Measurements from ENCODE around the gene CACNA2D4.

CACNA2D4 gene

DNA sequence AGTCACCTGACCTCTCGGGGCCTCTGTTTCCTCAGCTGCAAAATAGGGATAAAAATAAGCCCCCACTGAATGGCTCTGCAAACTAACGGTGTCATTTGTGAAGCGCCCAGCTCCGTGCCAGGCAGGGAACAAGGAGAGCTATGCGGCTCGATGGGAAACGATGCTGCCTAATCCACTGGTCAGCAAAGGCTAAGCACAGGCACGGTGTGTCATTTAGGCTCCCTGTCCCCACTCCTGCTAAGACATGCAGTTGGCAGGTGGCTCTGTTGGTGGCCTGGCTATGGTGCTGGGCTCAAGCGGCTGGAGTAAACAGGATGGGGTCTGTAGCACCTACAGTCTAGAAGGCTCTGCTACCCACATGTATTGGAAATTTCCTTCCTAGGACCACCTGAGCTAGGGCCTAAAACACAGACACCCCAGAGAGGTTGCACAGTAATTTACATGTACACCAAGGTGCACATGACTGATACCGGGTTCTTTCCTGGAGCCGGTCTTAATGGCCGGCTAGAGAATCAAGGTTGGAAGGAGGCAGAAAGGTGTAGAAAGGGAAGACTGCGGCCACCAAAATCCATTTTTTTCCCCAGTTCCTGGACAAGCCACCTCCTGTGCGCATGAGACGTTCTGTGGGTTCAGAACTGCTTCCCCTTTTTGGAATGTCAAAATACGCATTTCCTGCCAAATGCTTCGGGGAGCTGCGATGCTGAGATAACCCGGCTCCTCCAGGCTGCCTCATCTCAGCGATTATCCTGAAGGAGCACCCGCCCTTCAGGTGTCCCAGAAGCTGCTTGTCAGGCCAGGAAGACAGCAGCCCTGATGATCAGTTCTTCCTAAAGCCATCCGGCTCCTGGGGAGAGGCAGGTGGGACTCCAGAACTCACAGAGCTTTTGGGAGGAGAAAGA is 1.0 kb downstream of the CACNA2D4 start:
- DNase-seq: no peak

DNA sequence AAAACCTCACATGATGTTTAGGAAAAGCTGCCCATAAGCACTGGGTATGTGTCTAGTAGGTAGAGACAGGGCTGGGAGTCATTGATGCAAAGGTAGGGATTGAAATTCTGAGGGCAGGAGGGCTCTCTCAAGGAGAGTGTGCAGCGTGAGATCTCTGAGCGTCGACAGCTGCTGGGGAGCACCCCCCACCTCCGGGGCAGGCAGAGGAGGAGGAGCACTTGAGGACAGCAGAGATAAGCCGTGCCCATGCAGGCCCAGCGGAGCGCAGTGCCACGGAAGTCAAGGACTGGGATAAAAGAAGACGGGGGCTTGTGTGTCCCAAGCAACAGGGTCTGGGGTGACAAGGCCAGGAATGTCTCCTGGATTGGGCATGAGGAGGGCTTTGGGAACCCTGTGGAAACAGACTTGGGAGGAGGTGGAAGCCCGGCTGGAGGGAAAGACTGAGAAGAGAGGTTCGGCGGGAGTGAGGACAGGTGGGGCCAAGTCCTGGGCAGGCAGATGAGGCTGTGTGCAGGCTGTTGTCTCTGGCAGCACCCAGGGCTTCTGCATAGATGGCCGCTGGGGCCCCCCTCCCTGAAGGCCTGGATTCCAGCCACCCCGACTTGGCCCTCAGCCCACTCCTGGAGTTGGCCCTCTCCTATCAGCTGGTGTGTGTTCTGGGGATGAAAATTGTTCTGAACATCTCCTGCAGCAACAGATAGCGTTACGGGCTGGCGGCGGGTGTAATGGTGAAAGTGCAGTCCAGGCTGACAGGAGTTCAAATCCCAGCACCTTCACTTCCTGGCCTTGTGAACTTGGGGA is 1.9 kb downstream of the CACNA2D4 start:
- no peak for DNase-seq

DNA sequence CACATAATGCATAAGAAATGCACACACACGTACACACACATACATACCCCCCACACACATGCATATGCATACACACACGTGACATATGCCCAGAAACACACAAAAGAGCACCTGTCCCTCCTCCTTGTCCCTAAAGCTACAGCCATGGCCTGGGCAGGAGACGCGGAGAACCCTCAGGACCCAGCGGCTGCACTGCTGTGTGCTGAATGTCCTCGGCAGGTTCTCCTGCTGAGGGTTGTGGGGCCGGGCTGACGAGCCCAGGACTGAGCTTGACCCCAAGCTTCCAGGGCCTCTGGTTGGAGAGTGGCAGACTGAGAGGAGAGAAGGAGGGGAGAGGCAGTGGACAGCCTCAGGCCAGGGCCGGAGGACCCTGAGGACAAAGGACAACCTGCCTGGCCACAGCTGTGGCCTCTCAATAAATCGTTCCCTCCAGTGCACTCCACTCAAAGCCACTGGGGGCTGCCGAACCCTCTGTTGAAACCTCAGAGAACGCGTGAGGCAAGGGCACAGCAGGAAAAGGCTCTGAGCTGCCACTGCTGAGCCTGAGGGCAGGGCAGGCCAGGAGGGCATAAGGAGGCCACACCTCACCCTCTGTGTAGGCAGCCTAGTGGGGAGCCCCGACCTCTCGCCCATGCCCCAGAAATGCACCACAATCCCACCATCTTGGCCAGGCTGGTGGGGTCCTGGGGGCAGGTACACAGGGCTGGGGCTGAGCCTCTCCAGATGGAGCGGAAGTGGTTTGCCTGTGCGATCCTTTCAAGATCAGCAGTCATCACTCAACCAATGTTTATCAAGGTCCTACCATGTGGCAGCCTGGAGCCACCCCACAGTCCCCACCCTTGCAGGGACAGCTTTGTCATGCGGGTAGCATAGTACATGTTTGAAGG is 3.1 kb downstream of the CACNA2D4 start:
- peak in 1 of 2 donors; percentile 26 for DNase-seq

DNA sequence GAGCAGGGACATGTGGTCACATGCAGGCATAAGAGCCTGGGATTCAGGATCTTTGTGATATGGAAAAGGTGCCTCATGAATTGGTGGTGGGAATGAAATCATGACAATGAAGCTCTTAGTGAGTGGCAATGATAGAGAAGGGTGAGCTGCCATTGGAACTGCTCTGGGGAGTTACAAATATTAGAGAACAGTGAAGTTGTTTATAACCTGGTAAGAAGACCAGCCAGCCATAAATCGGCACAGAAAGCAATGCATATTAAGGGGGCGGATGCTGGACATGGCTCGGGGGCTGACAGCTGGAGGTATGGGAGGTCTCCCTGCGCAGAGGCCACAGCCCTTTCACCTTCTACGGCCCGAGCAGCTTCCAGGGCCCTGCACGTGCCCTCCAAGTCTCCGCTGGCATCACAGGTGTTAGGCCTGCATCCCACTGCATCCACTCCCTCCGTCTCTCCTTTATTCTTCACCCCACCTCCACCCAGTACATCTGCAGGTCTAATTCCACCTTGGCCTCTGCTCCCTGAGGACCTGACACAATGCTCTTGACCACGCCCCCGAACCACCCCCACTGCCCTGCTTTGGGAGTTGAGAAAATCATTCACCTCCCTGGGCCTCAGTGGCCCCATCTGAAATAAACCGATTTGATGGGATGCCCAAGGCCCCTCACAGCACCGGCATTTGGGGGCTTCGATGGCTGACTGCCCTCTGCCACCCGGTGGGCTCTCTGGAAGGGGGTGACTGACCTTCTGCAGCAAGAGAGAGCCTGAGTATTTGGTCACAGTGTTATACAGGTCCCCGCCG is 4.1 kb downstream of the CACNA2D4 start:
- no peak for DNase-seq

DNA sequence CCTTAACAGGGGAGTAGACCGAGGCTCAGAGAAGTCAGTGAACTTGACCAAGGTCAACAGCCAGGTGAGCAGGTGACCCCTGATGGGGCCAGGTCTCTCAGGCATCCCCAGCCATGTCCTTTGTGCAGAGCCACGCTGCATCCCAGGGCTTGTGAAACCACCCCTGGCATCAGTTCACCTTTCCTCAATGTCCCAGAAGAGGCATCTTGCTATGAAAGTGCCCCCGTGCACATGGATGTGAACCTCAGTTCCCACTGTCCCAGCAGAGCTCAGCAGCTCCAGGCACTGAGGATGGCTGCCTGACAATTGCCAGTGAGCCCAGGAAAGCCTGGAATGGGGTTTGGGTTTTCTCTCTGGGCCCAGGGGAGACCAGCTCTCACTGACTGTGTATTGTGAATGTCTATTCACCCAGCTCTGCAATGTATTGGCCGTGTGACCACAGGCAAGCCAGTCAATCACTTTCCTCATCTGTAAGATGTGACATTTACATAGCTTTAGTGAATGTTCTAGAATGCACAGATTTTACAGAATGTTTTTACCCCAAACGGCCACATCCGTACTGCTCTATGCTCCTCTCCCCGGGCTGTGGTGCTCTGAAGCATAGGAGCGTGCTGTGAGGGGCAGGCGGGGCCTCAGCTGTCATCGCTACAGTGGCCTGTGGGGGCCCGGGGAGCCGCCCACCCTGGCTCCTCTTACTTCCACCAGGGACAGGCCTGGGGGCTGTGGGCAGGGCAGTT is 4.9 kb downstream of the CACNA2D4 start:
- no peak for DNase-seq

DNA sequence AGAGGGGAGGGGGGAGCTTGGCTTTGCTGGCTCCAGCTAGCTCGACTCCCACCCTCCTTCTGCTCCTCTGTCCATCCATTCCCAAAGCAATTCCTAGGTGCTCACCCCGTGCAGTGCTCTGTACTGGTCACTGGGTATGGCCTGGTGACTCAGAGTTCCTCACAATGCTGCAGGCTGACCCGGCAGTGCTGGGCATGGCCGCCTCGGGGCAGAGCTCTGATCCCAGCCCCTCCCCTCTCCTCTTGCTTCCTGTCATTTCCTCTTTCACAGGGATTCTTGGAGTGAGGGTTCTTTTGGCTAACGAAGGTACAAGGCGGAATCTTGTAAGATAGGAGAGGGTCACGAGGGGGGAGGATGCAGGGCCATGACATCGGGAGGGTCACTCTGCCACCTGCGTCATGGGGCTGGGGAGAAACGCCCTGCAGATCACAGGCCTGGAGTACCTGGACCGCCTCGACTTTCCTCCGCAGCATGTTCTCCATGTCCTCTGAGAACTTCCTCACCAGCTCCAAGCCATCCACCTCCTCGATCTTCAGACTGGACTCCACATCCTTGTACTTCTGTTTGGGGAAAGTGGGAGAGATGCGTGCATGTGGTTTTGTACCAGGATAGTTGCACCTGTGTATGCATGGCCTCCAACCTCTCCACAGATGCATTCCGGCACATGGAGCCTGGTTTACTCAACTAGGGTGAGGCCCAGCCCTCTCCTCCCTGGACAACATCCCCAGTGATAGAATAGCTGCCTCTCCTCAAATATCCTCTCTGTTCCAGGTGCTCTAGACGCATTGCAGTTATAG is 5.7 kb downstream of the CACNA2D4 start:
- DNase-seq: no peak

DNA sequence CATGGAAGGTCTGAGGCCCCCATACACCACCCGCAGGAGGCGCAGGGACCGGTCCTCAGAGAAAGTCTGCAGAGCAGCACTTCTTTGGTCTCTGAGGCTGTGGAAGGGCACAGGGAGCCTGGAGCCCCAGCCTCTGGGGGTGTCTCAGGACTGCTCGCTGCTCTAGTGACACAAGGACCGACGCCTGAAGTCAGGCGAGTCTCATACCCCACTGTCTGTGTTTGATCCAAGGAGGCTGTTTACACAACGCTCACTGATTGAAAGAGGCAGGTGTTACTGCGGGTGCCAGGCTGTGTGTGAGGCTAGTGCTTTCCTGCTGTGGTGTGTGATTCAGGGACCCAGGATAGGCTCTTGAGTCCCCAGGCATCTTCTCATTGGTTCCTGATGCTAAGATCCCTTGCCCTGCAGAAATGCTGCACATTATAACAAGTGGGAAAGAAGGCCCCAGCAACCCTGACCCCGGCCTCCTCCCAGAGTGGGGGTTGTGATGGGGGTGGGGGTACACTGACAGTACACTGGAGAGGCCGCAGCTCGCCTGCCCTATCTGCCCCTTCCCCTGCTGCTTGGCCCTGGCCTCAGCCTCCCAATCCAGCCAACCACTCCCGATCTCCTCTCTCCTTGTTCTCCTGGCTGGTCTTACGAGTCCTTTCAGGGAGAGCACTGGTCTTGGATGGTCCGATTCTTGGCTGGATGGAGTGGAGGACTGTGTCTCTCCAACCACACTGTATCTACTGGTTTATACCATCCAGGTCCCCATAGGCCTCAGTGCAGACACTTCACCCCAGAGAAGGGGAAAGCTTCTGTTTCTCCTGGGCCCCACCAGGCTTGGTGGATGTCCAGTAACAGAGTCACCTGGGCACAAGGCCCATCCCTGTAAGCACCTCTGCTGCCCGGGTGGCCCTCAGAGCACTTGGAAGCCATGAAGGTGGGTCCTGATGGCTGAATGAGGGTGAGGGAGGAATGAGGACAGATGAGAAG is 6.6 kb downstream of the CACNA2D4 start:
- DNase-seq: no peak

DNA sequence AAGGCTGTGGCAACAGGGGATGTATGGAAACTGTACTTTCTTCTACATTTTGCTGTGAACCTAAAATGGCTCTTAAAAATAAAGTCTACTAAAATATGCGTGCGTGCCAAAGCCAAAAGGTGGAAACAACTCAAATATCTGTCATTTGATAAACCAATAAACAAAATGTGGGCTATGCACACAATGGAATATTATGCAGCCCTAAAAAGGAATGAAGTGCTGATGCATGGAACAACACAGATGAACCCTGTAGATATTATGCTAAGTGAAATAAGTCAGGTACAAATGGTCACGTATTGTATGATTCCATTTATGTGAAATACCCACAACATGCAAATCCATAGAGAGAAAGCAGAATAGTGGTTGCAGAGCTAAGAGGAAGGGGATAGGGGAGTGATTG is 8.0 kb downstream of the CACNA2D4 start:
- no peak for DNase-seq

DNA sequence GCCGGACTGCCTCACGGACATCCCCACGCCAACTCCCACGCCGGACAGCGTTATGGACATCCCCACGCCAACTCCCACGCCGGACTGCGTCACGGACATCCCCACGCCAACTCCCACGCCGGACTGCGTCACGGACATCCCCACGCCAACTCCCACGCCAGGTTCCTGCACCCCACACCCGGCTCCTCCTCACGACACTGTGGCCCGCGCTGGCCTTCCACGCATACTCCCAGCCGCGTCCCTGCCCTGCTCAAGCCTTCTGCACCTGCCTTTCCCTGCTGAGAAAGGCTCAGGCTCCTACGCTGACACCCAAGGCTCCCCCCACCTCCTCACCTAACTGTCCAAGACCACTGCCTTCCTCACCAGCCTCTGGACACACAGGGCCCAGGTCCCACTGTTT is 9.7 kb downstream of the CACNA2D4 start:
- no peak for DNase-seq

DNA sequence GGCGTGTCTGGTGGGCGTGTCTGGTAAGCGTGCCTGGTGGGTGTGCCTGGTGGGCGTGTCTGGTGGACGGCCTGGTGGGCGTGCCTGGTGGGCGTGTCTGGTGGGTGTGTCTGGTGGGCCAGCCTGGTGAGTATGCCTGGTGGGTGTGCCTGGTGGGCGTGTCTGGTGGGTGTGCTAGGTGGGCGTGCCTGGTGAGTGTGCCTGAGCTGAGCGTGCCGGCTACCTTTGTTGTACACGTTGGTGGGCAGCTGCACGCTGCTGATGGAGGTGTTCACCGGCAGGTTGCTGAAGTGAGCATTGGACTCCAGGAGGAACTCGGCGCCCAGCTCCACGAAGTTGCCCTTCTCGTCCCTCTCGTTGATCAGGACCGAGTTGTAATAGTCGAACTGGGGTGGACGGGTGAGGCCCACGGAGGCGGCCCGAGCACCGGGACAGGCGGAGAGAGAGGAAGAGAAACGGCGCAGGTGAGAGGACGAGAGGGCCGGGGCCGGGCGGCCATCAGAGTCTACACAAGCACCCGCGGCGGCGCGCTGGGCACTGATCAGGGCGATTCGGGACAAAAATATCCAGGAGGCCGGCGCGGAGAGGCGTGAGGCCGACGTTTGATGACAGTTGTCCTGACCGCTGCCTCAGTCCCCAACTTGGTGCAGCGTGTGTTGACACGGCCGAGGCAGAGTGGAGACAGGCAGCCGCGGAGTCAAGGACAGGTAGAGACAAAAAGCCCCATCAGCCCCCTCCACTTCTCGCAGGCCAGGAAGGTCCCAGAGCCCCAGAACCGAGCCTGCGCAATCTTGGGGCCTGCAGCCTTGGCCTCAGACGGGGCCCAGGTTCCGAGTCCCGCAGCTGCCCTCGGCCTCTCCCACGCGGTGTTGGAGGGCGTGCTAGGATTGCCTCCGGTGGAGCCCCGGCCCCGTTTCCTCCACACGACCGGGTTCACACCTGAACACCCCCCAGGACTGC is 10.5 kb downstream of the CACNA2D4 start:
- DNase-seq: no peak

DNA sequence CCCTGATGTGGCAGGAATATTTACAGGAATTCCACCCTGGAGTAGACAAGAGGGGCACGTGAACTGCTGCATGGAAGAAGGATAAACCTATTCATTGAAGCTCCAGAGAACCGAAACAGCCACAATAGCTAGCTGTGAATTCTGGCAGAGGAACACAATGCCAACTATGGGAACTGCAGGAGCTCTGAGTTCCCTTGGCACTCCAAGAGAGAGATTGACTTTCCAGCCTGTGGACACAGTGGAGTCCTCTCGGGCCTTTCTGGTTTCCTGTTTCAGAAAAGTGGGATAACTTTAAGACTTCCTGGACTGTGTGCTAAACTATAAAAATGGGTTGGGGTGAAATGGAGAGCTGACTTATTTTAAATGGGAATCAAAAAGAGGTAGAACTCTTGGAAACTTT is 11.9 kb downstream of the CACNA2D4 start:
- DNase-seq: no peak

DNA sequence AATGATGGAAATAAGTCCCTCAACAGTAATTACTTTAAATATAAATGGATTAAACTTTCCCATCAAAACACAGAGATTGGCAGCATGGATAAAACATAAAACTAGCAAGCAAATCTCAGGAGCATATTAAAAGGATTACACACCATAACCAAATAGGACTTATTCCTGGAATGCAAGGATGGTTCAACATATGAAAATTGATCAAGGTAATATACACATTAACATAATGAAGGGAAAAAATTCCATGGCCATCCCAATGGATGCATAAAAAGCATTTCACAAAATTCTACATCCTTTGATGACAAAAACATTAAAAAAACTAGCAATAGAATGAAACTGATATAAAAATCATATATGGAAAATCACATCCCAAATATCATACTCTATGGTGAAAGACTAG is 13.6 kb downstream of the CACNA2D4 start:
- no peak for DNase-seq

DNA sequence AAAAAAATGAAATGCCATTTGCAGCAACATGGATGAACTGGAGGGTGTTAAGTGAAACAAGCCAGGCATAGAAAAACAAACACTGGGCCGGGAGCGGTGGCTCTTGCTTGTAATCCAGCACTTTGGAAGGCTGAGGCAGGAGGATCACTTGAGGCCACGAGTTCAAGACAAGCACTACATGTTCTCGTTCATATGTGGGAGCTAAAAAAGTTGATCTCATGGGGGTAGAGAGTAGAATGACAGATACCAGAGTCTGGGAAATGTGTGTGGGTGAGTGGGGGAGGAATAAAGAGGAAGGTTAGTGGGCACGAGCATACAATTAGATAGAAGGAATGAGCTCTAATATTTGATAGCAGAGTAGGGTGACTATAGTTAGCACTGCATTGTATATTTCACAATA is 21.5 kb downstream of the CACNA2D4 start:
- DNase-seq: no peak

DNA sequence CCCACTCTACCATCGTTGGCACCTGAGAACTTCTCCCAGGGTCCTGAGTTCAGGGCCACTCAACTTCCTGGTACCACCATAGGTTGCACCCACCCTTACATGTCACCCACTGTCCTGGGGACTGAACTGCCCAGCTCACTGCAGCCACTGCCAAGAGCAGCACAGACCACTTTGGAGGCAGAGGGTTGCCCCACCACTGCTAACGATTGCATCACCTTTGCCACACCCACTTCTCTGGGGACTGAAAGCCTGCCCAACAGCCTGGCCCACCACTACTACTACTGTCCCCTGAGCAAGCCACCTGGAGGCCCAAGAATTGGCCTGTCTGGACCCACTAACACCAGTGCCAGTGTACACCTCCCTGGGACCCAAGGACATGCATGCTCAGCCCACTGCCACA is 27.6 kb downstream of the CACNA2D4 start:
- no peak for DNase-seq

DNA sequence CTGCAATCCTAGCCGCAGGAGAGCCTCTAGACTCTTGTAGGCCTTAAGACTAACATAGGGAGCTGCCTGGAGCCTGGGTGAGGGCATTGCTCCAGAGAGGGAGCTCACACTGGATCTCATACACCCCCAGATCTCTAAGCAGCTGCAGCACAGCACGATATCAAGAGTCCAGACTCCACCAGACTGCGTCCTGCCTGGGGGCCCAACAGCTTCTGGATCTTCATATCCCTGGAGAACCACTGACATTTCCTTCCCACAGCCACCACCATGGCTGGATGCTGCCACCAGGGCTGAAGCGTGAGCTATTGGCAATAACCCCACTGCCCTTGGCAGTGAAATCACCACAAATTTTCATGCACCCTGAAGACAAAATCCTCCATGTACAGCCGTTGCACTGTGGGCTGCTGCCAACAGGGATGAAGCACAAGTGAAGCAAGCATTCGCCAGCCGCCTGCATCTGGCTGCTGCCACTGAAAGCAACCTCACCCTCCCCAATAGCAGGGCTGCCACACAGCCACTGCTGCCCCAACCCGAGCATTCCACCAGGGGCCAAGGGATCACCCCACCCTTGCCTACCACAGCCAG is 28.2 kb downstream of the CACNA2D4 start:
- no peak for DNase-seq

DNA sequence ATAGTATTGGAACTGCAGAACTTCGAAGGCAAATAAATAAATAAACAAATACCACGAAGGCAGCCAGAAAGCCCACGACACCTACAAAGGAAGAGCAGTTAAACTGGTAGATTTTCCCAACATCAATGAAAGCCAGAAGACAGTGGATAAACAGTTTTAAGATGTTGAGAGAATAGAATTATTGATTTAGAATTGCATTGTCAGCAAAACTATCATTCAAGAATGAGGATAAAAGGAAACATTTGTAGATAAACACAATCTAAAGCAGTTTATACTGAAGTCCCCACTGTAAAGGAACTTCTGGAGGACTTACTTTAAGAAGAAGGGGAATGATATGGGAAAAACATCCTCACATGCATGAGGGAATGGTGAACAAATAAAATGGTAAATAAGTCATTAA is 29.5 kb downstream of the CACNA2D4 start:
- no peak for DNase-seq

DNA sequence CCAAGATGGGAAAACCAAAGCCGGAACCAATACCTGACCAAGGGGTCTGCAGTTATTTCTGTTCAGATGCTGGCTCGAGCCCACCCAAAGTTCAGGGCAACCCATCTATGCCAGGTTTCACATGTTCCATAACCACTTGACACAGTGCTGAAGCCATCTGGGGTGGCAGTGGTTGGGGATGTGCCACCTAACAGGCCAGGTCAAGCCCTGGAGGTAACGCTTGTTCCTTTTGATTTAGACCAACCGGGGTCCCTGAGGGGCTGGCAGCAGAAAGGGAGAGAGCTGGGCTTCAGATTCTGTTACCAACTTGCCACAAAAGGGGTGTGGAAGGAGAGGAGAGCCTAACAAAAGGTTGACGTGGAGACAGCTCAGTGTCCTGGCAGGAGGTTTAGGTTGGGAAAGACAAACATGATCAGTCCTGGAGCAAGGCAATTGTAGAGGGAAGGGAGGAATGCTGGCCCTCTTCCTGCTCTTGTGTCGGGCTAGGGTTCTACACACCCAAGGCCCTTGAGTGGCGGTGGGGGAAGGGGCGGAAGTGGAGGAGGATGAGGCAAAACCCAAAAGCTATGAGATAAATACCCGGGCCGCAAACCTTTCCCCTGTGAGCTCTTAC is 31.9 kb downstream of the CACNA2D4 start:
- DNase-seq: no peak
